KMS-11 (cell line): ENCODE results near the gene HSDL1.

Experiments
- H2AFZ ChIP-seq: fragments of 200-600 bp; sonication (generic); 2 replicates; pipeline ENCODE4 v1.6.1; 2016; ENCODE audit warnings: antibody characterized with exemption, mixed run types, low read depth
- H3K27ac ChIP-seq: fragments of 200-600 bp; sonication (generic); 2 replicates; pipeline ENCODE4 v1.6.1; 2016; ENCODE audit warnings: mild to moderate bottlenecking, mixed run types
- H3K27me3 ChIP-seq: fragments of 200-600 bp; sonication (generic); 2 replicates; pipeline ENCODE4 v1.6.1; 2017; ENCODE audit warnings: mild to moderate bottlenecking, low read depth, mixed run types, moderate library complexity; ENCODE audit not compliant: insufficient read depth
- H3K36me3 ChIP-seq: fragments of 200-600 bp; sonication (generic); 2 replicates; pipeline ENCODE4 v1.6.1; 2017; ENCODE audit warnings: mild to moderate bottlenecking, mixed run types; ENCODE audit not compliant: insufficient read depth
- H3K4me1 ChIP-seq: fragments of 200-600 bp; sonication (generic); 2 replicates; pipeline ENCODE4 v1.6.1; 2016; ENCODE audit warnings: mild to moderate bottlenecking, low read depth, mixed run types; ENCODE audit not compliant: poor library complexity, severe bottlenecking
- H3K4me2 ChIP-seq: fragments of 200-600 bp; sonication (generic); 2 replicates; pipeline ENCODE4 v1.7.0; 2016; ENCODE audit warnings: mild to moderate bottlenecking, mixed run types
- H3K4me3 ChIP-seq: fragments of 200-600 bp; sonication (generic); IDR thresholded peaks from 2 replicates; pipeline ENCODE4 v1.6.1; 2017; ENCODE audit warnings: low read depth, low read length, mixed read lengths; ENCODE audit not compliant: insufficient read depth
- H3K79me2 ChIP-seq: fragments of 200-600 bp; sonication (generic); 2 replicates; pipeline ENCODE4 v1.6.1; 2016; ENCODE audit warnings: low read depth, mixed run types; ENCODE audit not compliant: insufficient read depth
- H3K9ac ChIP-seq: fragments of 200-600 bp; sonication (generic); 2 replicates; pipeline ENCODE4 v1.6.1; 2016; ENCODE audit warnings: mild to moderate bottlenecking, mixed run types
- H4K20me1 ChIP-seq: fragments of 200-600 bp; sonication (generic); 2 replicates; pipeline ENCODE4 v1.6.1; 2016; ENCODE audit warnings: mild to moderate bottlenecking, mixed run types; ENCODE audit not compliant: insufficient read depth
- CTCF ChIP-seq: fragments of 200-600 bp; sonication (generic); conservative IDR thresholded peaks from 2 replicates; pipeline ENCODE4 v1.6.1; 2017; ENCODE audit warnings: low read depth, mild to moderate bottlenecking, antibody characterized with exemption, low read length, moderate library complexity, mixed read lengths

The HSDL1 gene

DNA sequence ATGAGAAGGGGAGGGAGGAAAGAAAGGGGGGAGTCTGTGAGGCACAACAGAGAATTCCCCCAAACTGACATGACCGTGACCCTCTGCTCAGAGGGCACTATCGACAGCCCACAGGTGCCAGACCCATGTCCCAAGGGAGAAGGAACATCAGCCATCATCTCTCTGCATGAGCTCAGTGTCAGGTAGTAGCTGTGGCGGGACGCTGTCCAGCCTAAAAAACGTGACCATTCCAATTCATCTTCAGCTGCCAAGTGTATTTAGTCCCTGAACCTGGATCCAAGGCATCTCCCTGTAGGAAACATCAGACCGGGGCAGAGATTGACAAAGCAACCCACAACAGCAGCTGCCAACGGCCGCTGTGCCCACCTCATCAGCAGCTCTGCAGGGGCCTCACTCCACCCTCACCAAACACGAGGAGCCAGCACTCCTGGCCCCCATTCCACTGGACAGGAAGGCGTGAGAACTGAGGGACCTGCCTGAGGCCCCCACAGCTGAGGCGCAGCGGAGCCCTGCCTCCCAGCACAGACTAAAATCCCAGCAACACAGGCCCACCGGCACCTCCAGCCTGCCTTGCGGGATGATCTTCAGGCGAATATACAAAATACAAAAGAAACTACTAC is 33.3 kb upstream of the HSDL1 start:
- Histone ChIP-seq H3K36me3 (no peaks in the 10 kb centered on the region), H3K4me1 (peaks cover 16% of the 10 kb centered on the region), H3K9ac (no peak overlapping the region), H3K4me3 (no peak overlapping the region), H4K20me1 (no peaks in the 10 kb centered on the region), H3K4me2 (no peak overlapping the region), H3K79me2 (no peaks in the 10 kb centered on the region), H3K27ac (no peak overlapping the region), H2AFZ (no peak overlapping the region), H3K27me3 (no peaks in the 10 kb centered on the region)
- TF ChIP-seq CTCF = no peak

GRCh38 chr16:84177741-84178073 is 32.7 kb upstream of the HSDL1 start:
- Histone ChIP-seq H2AFZ (no peak overlapping the region), H3K27me3 (no peaks in the 10 kb centered on the region), H3K4me3 (no peak overlapping the region), H3K4me2 (no peak overlapping the region), H3K27ac (no peak overlapping the region), H3K36me3 (no peaks in the 10 kb centered on the region), H3K9ac (no peak overlapping the region), H4K20me1 (no peaks in the 10 kb centered on the region), H3K4me1 (peaks cover 16% of the 10 kb centered on the region), H3K79me2 (no peaks in the 10 kb centered on the region)
- no peak for TF ChIP-seq CTCF

GRCh38 chr16:84176192-84177053 is 31.4 kb upstream of the HSDL1 start:
- Histone ChIP-seq H3K36me3 (no peaks in the 10 kb centered on the region), H3K27ac (no peak overlapping the region), H3K4me1 (peaks cover 16% of the 10 kb centered on the region), H3K79me2 (no peaks in the 10 kb centered on the region), H3K4me3 (no peak overlapping the region), H4K20me1 (no peaks in the 10 kb centered on the region), H3K4me2 (no peak overlapping the region), H2AFZ (no peak overlapping the region), H3K27me3 (no peaks in the 10 kb centered on the region), H3K9ac (no peak overlapping the region)
- TF ChIP-seq CTCF = no peak

- no peak overlapping the region for H3K27ac ChIP-seq
- H3K9ac ChIP-seq = peak overlapping the region; percentile 31; the same call in 1 of the 2 replicates
- no peaks in the 10 kb centered on the region for H3K79me2 ChIP-seq
- no peaks in the 10 kb centered on the region for H3K36me3 ChIP-seq
- H3K4me3 ChIP-seq = no peak overlapping the region
- H2AFZ ChIP-seq = peak overlapping the region; percentile 75; the same call in 1 of the 2 replicates
- H4K20me1 ChIP-seq = no peaks in the 10 kb centered on the region
- peaks cover 16% of the 10 kb centered on the region for H3K4me1 ChIP-seq
- peak; percentile 91 for TF ChIP-seq CTCF
- no peaks in the 10 kb centered on the region for H3K27me3 ChIP-seq
- peak overlapping the region; percentile 51; the same call in 1 of the 2 replicates for H3K4me2 ChIP-seq
These were observed 30.5 kb upstream of the HSDL1 start for GRCh38 chr16:84175350-84176081.
